Immature natural killer cell (primary cell): Measurements from ENCODE around the gene TSPAN13. TPM values are rescaled to one million over a fixed set of nuclear protein-coding genes. Genes with fewer than 3 reads are reported as not detected.

Source experiments
- DNase-seq, 3 donors: peaks; one replicate each; pipeline ENCODE4 v3.0.0; 2022; ENCODE audit warnings: mixed read lengths in 1 of 3
- H3K27ac Mint-ChIP-seq, 6 donors: one replicate each; pipeline ENCODE4 v1.8.0; 2020; ENCODE audit warnings: mixed read lengths in 6 of 6, mild to moderate bottlenecking in 5 of 6, inconsistent platforms in 4 of 6, moderate library complexity in 3 of 6
- H3K27me3 Mint-ChIP-seq, 3 donors: one replicate each; pipeline ENCODE4 v1.8.0; 2020 to 2021; ENCODE audit warnings: low read depth in 3 of 3, mild to moderate bottlenecking in 3 of 3, mixed read lengths in 3 of 3, moderate library complexity in 3 of 3, inconsistent platforms in 1 of 3
- H3K36me3 Mint-ChIP-seq, 3 donors: one replicate each; pipeline ENCODE4 v1.8.0; 2020; ENCODE audit warnings: mixed read lengths in 3 of 3, inconsistent platforms in 2 of 3, mild to moderate bottlenecking in 2 of 3
- H3K4me1 Mint-ChIP-seq, 2 donors: one replicate each; pipeline ENCODE4 v1.8.0; 2020; ENCODE audit warnings: inconsistent platforms in 2 of 2, mild to moderate bottlenecking in 2 of 2, mixed read lengths in 2 of 2, moderate library complexity in 1 of 2
- H3K4me3 Mint-ChIP-seq, 5 donors: one replicate each; pipeline ENCODE4 v1.8.0; 2020; ENCODE audit warnings: mild to moderate bottlenecking in 5 of 5, mixed read lengths in 5 of 5, inconsistent platforms in 3 of 5, moderate library complexity in 3 of 5
- H3K9me3 Mint-ChIP-seq, 6 donors: one replicate each; pipeline ENCODE4 v1.8.0; 2020; ENCODE audit warnings: mild to moderate bottlenecking in 6 of 6, mixed read lengths in 6 of 6, inconsistent platforms in 4 of 6, moderate library complexity in 3 of 6
- polyA plus RNA-seq, 3 donors: library from polyadenylated mRNA; unstranded; fragments of 300-500 nt; fragmentation: Illumina TruSeq; gene quantifications; one replicate each; pipeline ENCODE4 v1.2.3, GENCODE V29; 2021

Gene TSPAN13
- polyA plus RNA-seq, 3 donors from 2014 or later, result 0.75 to 4.7 (median 0.96) TPM

DNA sequence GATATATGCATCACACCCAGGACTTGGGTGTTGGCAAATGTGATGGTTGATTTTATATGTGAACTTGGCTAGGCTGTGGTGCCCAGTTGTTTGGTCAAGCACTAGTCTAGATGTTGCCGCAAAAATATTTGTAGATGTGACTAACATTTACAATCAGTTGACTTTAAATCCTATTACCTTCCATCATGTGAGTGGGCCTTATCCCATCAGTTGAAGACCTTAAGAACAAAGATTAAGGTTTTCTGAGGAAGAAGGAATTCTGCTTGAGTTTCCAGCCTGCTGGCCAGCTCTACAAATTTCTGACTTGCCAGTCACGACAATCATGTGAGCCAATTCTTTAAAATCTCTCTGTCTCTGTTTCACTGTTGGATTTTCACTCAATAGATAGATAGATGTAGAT is 20.3 kb downstream of the TSPAN13 start:
- Mint-ChIP-seq H3K9me3 (no peaks in the 10 kb centered on the region), H3K27me3 (peaks cover 0 to 5% (median 2%) of the 10 kb centered on the region in 3 donors), H3K4me3 (no peak overlapping the region), H3K36me3 (no peaks in the 10 kb centered on the region), H3K27ac (no peak overlapping the region), H3K4me1 (no peaks in the 10 kb centered on the region)
- DNase-seq, result no peak

DNA sequence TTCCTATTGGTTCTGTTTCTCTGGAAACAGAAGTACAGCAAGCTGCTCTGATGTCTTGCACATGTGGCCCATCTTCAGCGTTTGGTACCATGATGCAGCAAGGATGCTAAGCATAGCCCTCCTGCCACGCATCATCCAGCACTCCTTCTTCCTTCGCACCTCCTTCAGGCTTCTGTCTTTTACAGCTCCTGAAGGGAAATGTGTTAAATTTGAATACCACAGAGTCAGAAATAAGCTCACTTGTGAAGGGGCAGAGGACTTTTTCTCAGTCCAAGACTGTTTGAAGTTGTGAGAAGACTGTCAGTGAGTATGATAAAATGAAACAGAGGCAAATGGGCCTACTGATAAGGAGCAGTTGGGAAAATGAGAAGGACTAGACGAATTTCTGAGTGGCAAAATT is 20.7 kb downstream of the TSPAN13 start:
- Mint-ChIP-seq H3K27me3 (peaks cover 0 to 5% (median 2%) of the 10 kb centered on the region in 3 donors), H3K27ac (no peak overlapping the region), H3K4me1 (no peaks in the 10 kb centered on the region), H3K9me3 (no peaks in the 10 kb centered on the region), H3K36me3 (no peaks in the 10 kb centered on the region), H3K4me3 (no peak overlapping the region)
- no peak for DNase-seq

DNA sequence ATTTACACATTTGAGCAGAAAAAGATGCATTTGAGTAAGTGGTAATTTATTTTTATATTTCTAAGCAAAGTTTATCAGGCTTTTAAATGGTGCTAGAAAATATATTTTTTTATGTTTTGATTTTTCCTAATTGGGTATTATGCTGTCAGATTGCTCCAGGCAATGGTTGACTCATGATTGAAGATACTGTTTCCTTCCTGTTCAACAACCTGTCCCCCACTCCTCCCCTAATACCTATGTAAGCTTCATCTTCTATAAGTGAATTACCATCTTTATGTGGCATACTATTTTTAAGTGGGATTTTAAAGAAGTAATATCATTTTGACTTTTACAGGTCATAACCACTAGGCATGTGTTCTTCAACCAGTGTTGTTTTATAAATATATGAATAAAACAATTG is 21.4 kb downstream of the TSPAN13 start:
- no peak overlapping the region for H3K4me3 Mint-ChIP-seq
- no peaks in the 10 kb centered on the region for H3K4me1 Mint-ChIP-seq
- H3K27ac Mint-ChIP-seq, result no peak overlapping the region
- H3K36me3 Mint-ChIP-seq, result no peaks in the 10 kb centered on the region
- DNase-seq, result no peak
- no peaks in the 10 kb centered on the region for H3K9me3 Mint-ChIP-seq
- H3K27me3 Mint-ChIP-seq, result peaks cover 0 to 3% (median 2%) of the 10 kb centered on the region in 3 donors

DNA sequence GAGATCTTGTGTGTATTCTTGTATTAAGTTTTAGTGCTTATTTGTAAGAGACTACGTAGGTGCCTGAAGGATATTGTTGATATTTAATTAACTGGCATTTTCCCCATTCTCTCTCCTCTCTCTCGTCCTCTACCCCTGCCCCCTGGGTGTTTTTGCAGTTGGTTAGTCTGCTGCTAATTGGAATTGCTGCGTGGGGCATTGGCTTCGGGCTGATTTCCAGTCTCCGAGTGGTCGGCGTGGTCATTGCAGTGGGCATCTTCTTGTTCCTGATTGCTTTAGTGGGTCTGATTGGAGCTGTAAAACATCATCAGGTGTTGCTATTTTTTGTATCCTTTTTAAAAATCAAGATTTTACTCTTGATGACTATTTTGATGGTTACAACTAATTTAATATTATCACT is 22.5 kb downstream of the TSPAN13 start:
- Mint-ChIP-seq H3K4me1 (no peaks in the 10 kb centered on the region), H3K36me3 (no peaks in the 10 kb centered on the region), H3K27ac (no peak overlapping the region), H3K4me3 (no peak overlapping the region), H3K9me3 (no peaks in the 10 kb centered on the region), H3K27me3 (peaks cover 0 to 2% (median 0%) of the 10 kb centered on the region in 3 donors)
- no peak for DNase-seq

DNA sequence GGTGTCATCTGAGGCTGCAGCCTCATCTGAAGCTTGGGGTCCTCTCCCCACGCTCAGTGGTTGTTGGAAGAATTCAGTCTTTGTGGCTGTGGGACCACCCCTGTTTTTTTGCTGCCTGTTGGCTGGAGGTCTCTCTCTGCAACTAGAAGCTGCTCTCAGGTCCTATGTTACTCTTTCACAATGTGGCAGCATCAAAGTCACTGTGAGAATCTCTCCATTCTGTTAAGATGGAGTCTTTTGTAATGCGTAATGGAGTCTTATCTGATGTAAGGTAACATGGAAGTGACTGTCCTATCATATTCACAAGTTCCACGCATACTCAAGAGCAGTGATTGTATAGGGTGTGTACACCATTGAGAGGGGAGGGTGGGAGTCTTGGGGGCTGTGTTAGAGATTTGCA is 24.9 kb downstream of the TSPAN13 start:
- H3K27ac Mint-ChIP-seq, result no peak overlapping the region
- no peaks in the 10 kb centered on the region for H3K36me3 Mint-ChIP-seq
- no peaks in the 10 kb centered on the region for H3K27me3 Mint-ChIP-seq
- H3K9me3 Mint-ChIP-seq, result no peaks in the 10 kb centered on the region
- H3K4me3 Mint-ChIP-seq, result no peak overlapping the region
- no peak for DNase-seq
- no peaks in the 10 kb centered on the region for H3K4me1 Mint-ChIP-seq

DNA sequence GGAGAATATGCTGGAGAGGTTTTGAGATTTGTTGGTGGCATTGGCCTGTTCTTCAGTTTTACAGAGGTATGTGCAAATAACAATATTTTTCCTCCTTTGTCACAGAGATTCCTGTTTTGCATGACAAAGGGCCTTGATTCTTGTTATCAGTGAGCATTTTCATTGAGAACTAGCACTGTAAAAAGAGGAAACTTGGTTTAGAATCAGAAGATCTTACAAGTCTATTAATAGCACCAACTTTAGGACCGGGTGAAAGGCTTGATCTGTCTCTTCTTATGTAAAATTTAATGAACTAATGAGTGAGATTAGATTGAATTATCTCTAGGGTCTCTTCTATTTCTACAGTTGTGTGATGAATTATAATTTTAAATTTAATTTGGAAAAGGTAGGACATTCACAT is 25.5 kb downstream of the TSPAN13 start:
- H3K27me3 Mint-ChIP-seq, result no peaks in the 10 kb centered on the region
- no peaks in the 10 kb centered on the region for H3K9me3 Mint-ChIP-seq
- H3K4me3 Mint-ChIP-seq, result no peak overlapping the region
- no peak for DNase-seq
- no peaks in the 10 kb centered on the region for H3K4me1 Mint-ChIP-seq
- H3K36me3 Mint-ChIP-seq, result no peaks in the 10 kb centered on the region
- H3K27ac Mint-ChIP-seq, result no peak overlapping the region

DNA sequence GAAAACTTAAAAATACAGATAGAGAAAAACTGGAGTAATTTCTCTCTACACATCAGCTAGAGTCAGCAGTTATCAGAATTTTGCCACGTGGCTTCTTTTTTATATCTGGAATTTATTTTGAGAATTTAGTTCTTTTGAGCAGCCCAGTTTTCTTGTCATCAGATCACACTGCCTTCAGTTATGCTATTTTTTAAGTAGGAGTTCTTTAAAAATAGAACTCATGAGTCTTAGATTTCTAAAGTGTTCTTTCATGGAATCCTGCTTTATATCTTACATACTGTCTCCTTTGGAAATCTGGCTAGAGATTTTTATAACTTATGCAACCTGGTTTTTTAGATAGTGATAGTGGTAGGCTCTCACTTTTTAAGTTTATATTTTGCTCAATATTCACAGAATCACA is 27.0 kb downstream of the TSPAN13 start:
- H3K9me3 Mint-ChIP-seq, result no peaks in the 10 kb centered on the region

DNA sequence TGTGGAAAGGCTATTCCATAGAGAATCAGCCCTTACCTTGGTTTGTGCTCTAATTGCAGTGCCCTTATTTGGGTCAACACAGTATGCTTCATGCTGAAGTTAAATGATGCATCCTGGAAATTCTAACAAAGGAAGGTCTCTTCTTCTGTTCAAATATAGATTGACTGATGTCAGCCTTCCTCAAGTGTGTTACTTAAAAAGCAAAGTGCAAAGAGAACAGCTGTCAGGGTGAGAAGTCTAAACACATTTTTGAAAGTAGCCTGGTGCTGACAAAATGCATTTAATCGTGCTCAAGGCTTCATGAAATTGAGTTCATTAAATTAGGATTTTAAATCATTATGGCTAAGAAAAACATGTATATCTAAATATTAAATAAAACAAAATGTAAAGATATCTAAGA is 31.8 kb downstream of the TSPAN13 start:
- no peaks in the 10 kb centered on the region for H3K9me3 Mint-ChIP-seq
- DNase-seq, result no peak
- no peaks in the 10 kb centered on the region for H3K4me1 Mint-ChIP-seq
- H3K27ac Mint-ChIP-seq, result no peak overlapping the region
- H3K36me3 Mint-ChIP-seq, result no peaks in the 10 kb centered on the region
- H3K4me3 Mint-ChIP-seq, result no peak overlapping the region
- H3K27me3 Mint-ChIP-seq, result no peaks in the 10 kb centered on the region

More for the DNA sequence above, 27.0 kb downstream of the TSPAN13 start:
- no peaks in the 10 kb centered on the region for H3K36me3 Mint-ChIP-seq
- no peaks in the 10 kb centered on the region for H3K27me3 Mint-ChIP-seq
- H3K27ac Mint-ChIP-seq, result no peak overlapping the region
- H3K4me3 Mint-ChIP-seq, result no peak overlapping the region
- DNase-seq, result no peak
- H3K4me1 Mint-ChIP-seq, result no peaks in the 10 kb centered on the region

DNA sequence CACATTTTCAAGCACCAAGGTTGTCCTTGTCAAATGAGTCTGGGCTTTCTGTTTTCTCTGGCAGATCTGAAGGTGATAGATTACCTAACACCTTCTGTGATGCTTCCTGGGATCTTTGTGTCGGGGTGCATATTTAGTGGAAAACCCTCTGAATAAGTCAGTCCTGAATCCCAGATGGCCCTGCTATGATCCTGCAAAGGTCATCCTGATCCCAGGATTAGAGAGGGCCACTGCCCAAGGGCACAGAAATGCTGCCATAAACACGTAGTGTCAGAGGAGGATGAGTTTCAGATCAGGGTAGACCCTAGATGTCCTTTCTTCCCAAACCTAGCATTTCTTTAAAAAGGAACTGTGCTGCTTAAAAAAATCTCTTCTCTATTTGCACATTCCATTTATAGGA is 32.3 kb downstream of the TSPAN13 start:
- no peaks in the 10 kb centered on the region for H3K4me1 Mint-ChIP-seq
- no peak overlapping the region for H3K4me3 Mint-ChIP-seq
- no peak overlapping the region for H3K27ac Mint-ChIP-seq
- no peak for DNase-seq
- no peaks in the 10 kb centered on the region for H3K36me3 Mint-ChIP-seq
- H3K27me3 Mint-ChIP-seq, result no peaks in the 10 kb centered on the region
- no peaks in the 10 kb centered on the region for H3K9me3 Mint-ChIP-seq

DNA sequence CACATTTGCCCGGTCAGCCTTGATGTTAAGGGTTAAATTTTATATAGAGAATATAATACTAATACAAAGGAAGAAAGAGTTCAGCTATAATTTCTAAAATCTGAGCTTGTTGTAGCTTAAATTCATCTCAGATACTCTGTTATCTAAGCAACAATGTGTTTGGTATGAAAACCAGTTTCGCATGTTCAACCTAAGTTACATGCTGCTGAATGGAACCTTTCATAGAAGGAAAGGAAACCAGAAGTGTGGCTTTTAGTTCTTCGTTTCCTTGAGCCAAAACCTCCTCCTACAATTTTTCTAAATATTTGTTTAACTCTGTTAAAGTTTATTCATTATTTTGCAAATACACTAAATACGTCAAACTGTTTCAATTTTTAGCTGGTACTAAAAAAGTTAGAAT is 32.7 kb downstream of the TSPAN13 start:
- Mint-ChIP-seq H3K4me3 (no peak overlapping the region), H3K4me1 (no peaks in the 10 kb centered on the region), H3K9me3 (no peaks in the 10 kb centered on the region), H3K27me3 (no peaks in the 10 kb centered on the region), H3K36me3 (no peaks in the 10 kb centered on the region), H3K27ac (no peak overlapping the region)
- no peak for DNase-seq

DNA sequence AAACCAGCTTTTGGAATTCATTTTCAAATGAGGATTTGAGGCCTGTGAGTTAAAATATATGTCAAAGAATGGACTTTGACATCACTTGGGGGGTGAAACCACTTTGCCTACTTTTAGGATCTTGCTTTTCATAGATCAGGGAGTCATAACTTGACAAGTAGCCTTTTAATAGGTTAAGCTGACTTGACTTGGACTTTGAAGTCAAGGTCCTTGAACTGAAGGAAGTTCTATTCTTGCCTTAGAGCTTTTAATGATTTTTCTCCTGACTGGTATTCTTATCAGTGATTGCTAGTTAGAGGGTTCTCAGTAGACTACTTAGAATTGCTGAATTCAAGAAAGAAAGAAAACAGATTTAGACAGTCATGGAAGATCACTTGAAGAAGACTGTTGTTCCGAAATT is 33.6 kb downstream of the TSPAN13 start:
- Mint-ChIP-seq H3K27ac (no peak overlapping the region), H3K4me3 (no peak overlapping the region), H3K27me3 (no peaks in the 10 kb centered on the region), H3K9me3 (no peaks in the 10 kb centered on the region), H3K36me3 (no peaks in the 10 kb centered on the region), H3K4me1 (no peaks in the 10 kb centered on the region)
- no peak for DNase-seq

DNA sequence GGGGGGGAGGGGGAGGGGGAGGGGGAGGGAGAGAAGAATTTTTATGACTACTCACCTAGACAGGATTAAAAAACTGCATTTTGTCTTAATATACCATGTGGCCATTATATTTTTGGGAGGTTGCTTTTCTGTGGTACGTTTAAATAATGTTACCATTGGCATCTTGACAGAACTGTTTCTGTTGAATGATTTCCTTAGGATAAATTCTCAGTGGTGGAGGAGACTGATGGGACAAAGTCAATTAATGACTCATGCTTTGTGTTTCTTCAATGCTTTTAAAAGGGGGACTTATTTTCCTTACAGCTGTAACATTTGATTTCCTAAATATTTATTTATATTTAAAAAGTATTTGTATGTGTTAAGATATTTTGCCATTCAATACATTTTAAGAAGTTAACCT is 37.5 kb downstream of the TSPAN13 start:
- no peak overlapping the region for H3K4me3 Mint-ChIP-seq
- H3K9me3 Mint-ChIP-seq, result no peaks in the 10 kb centered on the region
- DNase-seq, result no peak

DNA sequence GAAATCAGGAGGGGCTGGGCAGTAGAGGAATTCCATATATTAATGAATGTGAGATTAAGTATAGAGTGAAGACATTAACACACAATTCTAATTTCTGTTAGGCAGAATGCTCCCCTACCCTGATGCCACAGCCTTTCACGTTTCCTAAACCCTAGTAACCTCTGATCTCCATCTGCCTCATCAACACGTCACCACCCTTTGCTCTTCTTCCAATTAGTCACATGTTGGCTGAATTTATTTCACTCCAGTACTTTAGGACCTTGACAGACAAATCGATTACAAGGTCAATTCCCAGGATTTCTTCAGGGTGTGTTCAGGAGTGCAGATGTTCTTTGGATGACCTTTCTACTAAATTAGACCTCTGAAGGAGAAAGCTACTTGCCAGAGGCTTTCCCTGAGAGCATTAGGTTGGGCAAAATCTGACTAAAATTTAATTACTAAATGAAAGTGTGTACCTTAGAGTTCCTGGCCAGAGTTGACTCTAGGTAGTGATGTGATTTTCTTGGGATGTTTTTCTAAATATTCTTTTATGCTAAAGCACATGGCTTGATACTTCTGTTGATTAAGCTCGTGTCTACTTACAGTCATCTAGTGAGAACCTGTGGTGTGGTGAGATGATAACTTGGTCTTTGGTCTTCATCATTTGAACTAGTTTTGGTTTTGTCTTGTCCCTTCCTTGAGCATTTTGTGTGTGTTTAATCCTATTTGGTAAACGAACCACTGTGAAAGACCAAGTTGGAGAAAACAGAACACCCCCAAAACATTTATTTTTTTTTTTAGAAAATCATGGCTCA is 38.5 kb downstream of the TSPAN13 start:
- H3K4me1 Mint-ChIP-seq, result no peaks in the 10 kb centered on the region
- no peak overlapping the region for H3K4me3 Mint-ChIP-seq
- no peaks in the 10 kb centered on the region for H3K9me3 Mint-ChIP-seq
- H3K27ac Mint-ChIP-seq, result no peak overlapping the region
- no peaks in the 10 kb centered on the region for H3K36me3 Mint-ChIP-seq
- DNase-seq, result no peak
- H3K27me3 Mint-ChIP-seq, result no peaks in the 10 kb centered on the region

More for the DNA sequence above, 37.5 kb downstream of the TSPAN13 start:
- H3K4me1 Mint-ChIP-seq, result no peaks in the 10 kb centered on the region
- no peak overlapping the region for H3K27ac Mint-ChIP-seq
- H3K27me3 Mint-ChIP-seq, result no peaks in the 10 kb centered on the region
- H3K36me3 Mint-ChIP-seq, result no peaks in the 10 kb centered on the region

DNA sequence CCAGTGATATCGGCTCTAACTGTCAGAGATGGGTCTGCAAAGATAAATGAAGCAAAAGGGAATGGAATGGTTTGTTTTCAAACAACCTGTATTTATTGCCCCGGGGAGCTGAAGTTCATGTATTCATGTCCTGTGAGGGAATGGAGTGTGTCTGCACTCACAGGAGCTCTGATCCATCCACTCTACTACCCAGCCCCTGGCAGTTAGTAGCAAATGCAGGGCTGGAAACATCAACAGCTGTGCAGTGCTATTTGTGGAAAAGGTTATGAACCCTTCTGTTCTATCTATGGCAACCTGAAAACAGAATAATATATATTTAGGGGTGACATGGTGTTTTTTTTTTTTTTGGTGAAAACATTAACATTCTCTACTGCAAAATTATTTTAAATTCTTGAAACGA is 41.4 kb downstream of the TSPAN13 start:
- H3K4me3 Mint-ChIP-seq, result no peak overlapping the region
- H3K36me3 Mint-ChIP-seq, result no peaks in the 10 kb centered on the region
- no peak overlapping the region for H3K27ac Mint-ChIP-seq
- no peak for DNase-seq
- H3K27me3 Mint-ChIP-seq, result no peaks in the 10 kb centered on the region
- H3K9me3 Mint-ChIP-seq, result no peaks in the 10 kb centered on the region
- no peaks in the 10 kb centered on the region for H3K4me1 Mint-ChIP-seq

DNA sequence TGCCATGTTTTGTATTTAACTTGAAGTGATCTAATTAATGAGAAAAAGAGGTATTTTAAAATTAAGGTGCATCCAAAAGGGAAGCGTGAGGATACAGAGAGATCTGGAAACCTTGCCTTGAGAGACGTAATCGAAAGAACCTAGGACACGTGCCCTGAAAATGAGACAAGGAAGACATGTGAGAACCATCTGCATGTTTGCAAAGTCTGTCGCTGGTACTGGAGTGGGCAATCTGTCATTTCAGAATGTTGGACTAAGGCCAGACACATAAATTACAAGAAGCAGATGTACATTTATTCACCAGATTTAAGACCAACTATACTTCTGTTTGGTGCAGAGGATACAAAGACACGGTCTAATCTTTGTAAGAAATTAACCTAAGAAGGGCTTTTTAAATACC is 42.1 kb downstream of the TSPAN13 start:
- no peak for DNase-seq
- Mint-ChIP-seq H3K27ac (no peak overlapping the region), H3K4me3 (no peak overlapping the region), H3K4me1 (no peaks in the 10 kb centered on the region), H3K27me3 (no peaks in the 10 kb centered on the region), H3K36me3 (no peaks in the 10 kb centered on the region), H3K9me3 (no peaks in the 10 kb centered on the region)
